KOPT-K1 (cell line): ENCODE results near the gene MARK3.

Source experiments
- H3K27ac ChIP-seq: fragments of 200-600 bp; sonication (generic); 2 replicates; pipeline ENCODE4 v1.5.1; 2016; ENCODE audit warnings: antibody characterized with exemption, mild to moderate bottlenecking, low read depth, low read length; ENCODE audit not compliant: poor library complexity, severe bottlenecking
- H3K36me3 ChIP-seq: fragments of 200-600 bp; sonication (generic); 2 replicates; pipeline ENCODE4 v1.5.1; 2017; ENCODE audit warnings: antibody characterized with exemption, mild to moderate bottlenecking, low read length, moderate library complexity; ENCODE audit not compliant: insufficient read depth
- H3K9me3 ChIP-seq: fragments of 200-600 bp; sonication (generic); 2 replicates; pipeline ENCODE4 v1.5.1; 2017; ENCODE audit warnings: antibody characterized with exemption, low read length, mild to moderate bottlenecking; ENCODE audit not compliant: insufficient read depth, poor library complexity, severe bottlenecking

MARK3 gene

GRCh38 chr14:103539056-103539825 is 154.0 kb downstream of the MARK3 start:
- no peak overlapping the region for H3K27ac ChIP-seq
- no peaks in the 10 kb centered on the region for H3K9me3 ChIP-seq
- H3K36me3 ChIP-seq = peaks cover 19% of the 10 kb centered on the region; the same call in 1 of the 2 replicates

DNA sequence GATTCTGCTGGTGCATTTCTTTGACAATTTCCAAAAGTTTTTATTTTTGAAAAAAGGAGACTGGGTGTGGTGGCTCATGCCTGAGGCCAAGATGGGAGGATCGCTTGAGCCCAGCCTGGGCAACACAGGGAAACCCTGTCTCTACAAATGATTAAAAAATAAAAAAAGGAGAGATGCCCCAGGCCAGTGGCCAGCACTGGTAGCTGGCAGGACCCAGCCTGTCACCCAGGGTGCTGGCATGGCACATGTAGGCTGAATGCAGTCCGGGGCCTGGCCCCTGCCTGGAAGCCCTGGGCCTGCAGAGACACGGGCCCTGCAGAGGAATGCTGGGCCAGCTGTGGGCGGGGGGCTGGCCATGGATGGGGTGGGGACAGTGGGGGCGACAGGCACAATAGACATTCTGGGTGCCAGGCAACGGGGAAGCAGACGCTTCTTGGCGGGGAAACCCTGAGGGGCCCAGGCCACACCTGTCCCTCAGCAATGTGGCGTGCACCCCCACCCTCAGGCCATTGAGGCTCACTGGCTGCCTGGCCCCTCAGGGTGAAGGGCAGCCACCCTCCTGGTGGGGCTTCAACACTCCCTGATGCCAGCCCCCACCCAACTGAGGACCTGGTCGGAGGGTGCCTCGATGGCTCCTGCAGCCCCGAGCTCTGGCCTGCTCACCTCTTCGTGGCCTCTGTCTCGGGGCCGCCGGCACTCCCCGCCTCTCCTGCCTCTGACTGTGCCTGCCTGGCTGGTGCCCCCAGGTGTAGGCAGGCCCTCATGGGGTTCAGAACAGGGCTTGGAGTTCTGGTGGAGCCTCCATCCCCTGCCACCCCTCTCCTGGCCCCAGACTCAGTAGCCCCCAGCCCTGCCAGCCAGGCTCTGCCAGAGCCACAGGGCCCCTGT is 155.8 kb downstream of the MARK3 start:
- Histone ChIP-seq H3K27ac (no peak overlapping the region), H3K9me3 (no peaks in the 10 kb centered on the region), H3K36me3 (peaks cover 1% of the 10 kb centered on the region; the same call in 1 of the 2 replicates)

GRCh38 chr14:103541709-103542604 is 156.7 kb downstream of the MARK3 start:
- Histone ChIP-seq H3K9me3 (no peaks in the 10 kb centered on the region), H3K27ac (no peak overlapping the region), H3K36me3 (no peaks in the 10 kb centered on the region)

GRCh38 chr14:103542605-103543088 is 157.4 kb downstream of the MARK3 start:
- Histone ChIP-seq H3K36me3 (no peaks in the 10 kb centered on the region), H3K27ac (no peak overlapping the region), H3K9me3 (no peaks in the 10 kb centered on the region)

DNA sequence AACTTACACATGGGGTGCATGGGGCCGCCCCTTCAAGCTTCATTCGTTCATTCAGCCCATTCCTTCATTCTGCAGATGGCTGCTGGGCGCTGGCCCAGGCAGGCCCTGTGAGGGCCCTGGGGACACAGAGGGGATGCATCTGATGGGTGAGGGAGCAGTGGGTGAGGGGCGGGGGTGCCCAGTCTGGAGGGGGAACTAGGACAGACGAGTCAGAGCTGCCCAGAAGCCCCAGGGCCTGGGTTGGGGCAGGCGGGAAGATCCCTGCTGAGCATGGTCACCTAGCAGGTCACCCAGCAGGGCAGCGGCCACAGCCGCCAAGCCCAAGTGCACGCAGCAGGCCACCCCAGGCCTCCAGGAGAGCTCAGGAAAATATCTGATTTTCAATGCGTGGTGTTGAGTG is 157.9 kb downstream of the MARK3 start:
- no peaks in the 10 kb centered on the region for H3K36me3 ChIP-seq
- no peak overlapping the region for H3K27ac ChIP-seq
- no peaks in the 10 kb centered on the region for H3K9me3 ChIP-seq

GRCh38 chr14:103543721-103544387 is 158.6 kb downstream of the MARK3 start:
- H3K36me3 ChIP-seq = no peaks in the 10 kb centered on the region
- H3K9me3 ChIP-seq = no peaks in the 10 kb centered on the region
- H3K27ac ChIP-seq = no peak overlapping the region

DNA sequence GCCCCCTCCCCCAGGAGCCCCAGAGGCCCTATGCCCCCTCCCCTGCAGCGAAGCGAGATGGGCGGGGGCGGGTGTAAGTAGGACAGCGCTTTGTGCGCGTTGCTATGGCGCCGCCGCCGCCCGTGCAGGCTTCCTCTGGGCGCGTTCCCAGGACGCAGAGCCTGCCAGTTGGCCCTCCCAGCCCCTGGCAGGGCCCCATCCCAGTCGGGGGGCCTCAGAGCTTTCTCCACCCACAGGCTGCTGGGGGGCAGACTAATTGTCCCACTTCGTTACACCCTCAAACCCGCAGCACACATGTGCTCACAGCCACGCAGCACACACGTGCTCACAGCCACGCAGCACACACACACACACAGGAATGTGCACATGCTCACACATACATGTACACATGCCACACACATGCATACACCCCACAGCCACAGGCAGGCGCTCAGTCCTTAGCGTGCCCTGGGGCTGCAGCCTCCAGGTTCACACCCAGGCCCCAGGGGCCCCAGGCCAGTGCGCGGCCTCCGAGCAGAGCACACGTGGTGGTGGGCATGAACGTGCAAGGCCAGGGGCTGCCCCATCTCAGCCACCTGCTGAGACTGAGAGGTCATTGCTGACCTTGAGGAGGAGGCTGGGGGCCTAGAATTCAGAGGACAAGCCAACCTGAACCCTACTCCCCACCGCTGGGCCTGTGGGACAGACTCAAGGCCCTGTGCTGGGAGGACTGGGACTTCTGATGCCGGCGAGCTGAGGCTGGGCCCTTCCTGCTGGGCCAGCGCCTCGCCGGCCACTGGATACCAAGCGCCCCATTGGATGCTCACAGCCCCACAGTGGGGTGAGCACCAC is 159.4 kb downstream of the MARK3 start:
- no peaks in the 10 kb centered on the region for H3K9me3 ChIP-seq
- no peak overlapping the region for H3K27ac ChIP-seq
- no peaks in the 10 kb centered on the region for H3K36me3 ChIP-seq

DNA sequence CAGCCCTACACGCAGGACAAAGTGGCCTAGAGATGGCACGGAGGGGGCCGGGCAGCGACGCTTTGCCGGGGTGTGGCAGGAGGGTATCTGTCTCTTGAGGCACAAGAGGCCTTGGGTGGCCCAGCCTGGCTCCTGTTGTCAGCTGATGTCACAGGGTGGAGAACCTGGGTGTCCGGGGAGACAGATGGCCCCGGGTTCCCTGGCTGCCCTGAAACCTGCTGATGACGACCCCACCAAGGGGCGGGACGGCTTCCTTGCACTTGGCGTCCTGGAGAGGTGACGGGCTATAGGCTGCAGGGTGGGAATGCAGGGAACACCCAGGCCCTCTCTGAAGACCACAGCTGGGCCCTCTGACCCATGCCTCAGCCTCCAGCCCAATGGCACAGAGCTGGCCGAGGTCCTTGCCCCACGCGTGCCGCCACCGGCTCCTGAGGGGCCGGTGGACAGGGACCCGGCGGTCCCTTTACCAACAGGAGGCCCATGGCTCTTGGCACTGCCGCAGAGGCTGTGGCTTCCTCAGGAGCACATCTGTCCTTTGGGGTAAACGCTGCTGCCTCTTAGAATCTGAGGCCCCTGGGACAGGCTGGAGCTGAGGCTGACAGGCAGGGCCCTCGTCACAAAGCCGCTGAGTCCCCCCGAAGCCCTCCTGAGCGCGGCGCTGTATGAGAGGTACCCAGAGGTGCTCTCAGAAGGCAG is 160.2 kb downstream of the MARK3 start:
- Histone ChIP-seq H3K36me3 (no peaks in the 10 kb centered on the region), H3K9me3 (no peaks in the 10 kb centered on the region), H3K27ac (no peak overlapping the region)

GRCh38 chr14:103545915-103546651 is 160.9 kb downstream of the MARK3 start:
- no peak overlapping the region for H3K27ac ChIP-seq
- H3K9me3 ChIP-seq = no peaks in the 10 kb centered on the region
- H3K36me3 ChIP-seq = no peaks in the 10 kb centered on the region

GRCh38 chr14:103546652-103547454 is 161.6 kb downstream of the MARK3 start:
- H3K9me3 ChIP-seq = no peaks in the 10 kb centered on the region
- no peaks in the 10 kb centered on the region for H3K36me3 ChIP-seq
- no peak overlapping the region for H3K27ac ChIP-seq

GRCh38 chr14:103547455-103547940 is 162.3 kb downstream of the MARK3 start:
- Histone ChIP-seq H3K9me3 (no peaks in the 10 kb centered on the region), H3K36me3 (no peaks in the 10 kb centered on the region), H3K27ac (no peak overlapping the region)

GRCh38 chr14:103547941-103548462 is 162.8 kb downstream of the MARK3 start:
- Histone ChIP-seq H3K9me3 (no peaks in the 10 kb centered on the region), H3K27ac (no peak overlapping the region), H3K36me3 (no peaks in the 10 kb centered on the region)
